ENCODE data around the gene DNAJB11.

Gene DNAJB11

GRCh38 chr3:186598108-186598784 is 27.7 kb downstream of the DNAJB11 start:
- no peak overlapping the region for H3K4me3 ChIP-seq (ENCODE audit: extremely low read depth, insufficient read depth, low read length, poor library complexity, severe bottlenecking)
- no peak overlapping the region for H3K27ac ChIP-seq (ENCODE audit: low read depth, low read length, severe bottlenecking)
- H3K9me3 ChIP-seq (ENCODE audit: control insufficient read depth, low read length) = no peaks in the 10 kb centered on the region
- no peaks in the 10 kb centered on the region for H3K36me3 ChIP-seq (ENCODE audit: control insufficient read depth, insufficient read depth, low read length)
- WGBS, 2 experiments (ENCODE audit: insufficient coverage in 2 of 2) = 88 to 89% methylated on average over 6 to 9 of the region's 11 CpGs
- H3K4me1 ChIP-seq (ENCODE audit: control insufficient read depth, insufficient read depth, low read length, poor library complexity, severe bottlenecking) = no peaks in the 10 kb centered on the region

GRCh38 chr3:186598794-186599141 is 28.2 kb downstream of the DNAJB11 start:
- no peaks in the 10 kb centered on the region for H3K9me3 ChIP-seq (ENCODE audit: control insufficient read depth, low read length)
- no peaks in the 10 kb centered on the region for H3K4me1 ChIP-seq (ENCODE audit: control insufficient read depth, insufficient read depth, low read length, poor library complexity, severe bottlenecking)
- no peak overlapping the region for H3K4me3 ChIP-seq (ENCODE audit: extremely low read depth, insufficient read depth, low read length, poor library complexity, severe bottlenecking)
- 89 to 100% methylated on average over 1 to 3 of the region's 4 CpGs for WGBS, 2 experiments (ENCODE audit: insufficient coverage in 2 of 2)
- H3K36me3 ChIP-seq (ENCODE audit: control insufficient read depth, insufficient read depth, low read length) = no peaks in the 10 kb centered on the region
- no peak overlapping the region for H3K27ac ChIP-seq (ENCODE audit: low read depth, low read length, severe bottlenecking)

GRCh38 chr3:186599142-186599784 is 28.7 kb downstream of the DNAJB11 start:
- Histone ChIP-seq H3K4me1 (ENCODE audit: control insufficient read depth, insufficient read depth, low read length, poor library complexity, severe bottlenecking) (no peaks in the 10 kb centered on the region), H3K9me3 (ENCODE audit: control insufficient read depth, low read length) (no peaks in the 10 kb centered on the region), H3K4me3 (ENCODE audit: extremely low read depth, insufficient read depth, low read length, poor library complexity, severe bottlenecking) (no peak overlapping the region), H3K36me3 (ENCODE audit: control insufficient read depth, insufficient read depth, low read length) (no peaks in the 10 kb centered on the region), H3K27ac (ENCODE audit: low read depth, low read length, severe bottlenecking) (no peak overlapping the region)
- WGBS, 2 experiments (ENCODE audit: insufficient coverage in 2 of 2) = 81 to 82% methylated on average over 7 to 9 of the region's 12 CpGs

- Histone ChIP-seq H3K4me3 (ENCODE audit: extremely low read depth, insufficient read depth, low read length, poor library complexity, severe bottlenecking) (no peak overlapping the region), H3K36me3 (ENCODE audit: control insufficient read depth, insufficient read depth, low read length) (no peaks in the 10 kb centered on the region), H3K4me1 (ENCODE audit: control insufficient read depth, insufficient read depth, low read length, poor library complexity, severe bottlenecking) (no peaks in the 10 kb centered on the region), H3K27ac (ENCODE audit: low read depth, low read length, severe bottlenecking) (no peak overlapping the region), H3K9me3 (ENCODE audit: control insufficient read depth, low read length) (no peaks in the 10 kb centered on the region)
- WGBS, 2 experiments (ENCODE audit: insufficient coverage in 2 of 2) = 92 to 100% methylated on average over 2 of the region's 2 CpGs
These were observed 29.3 kb downstream of the DNAJB11 start for GRCh38 chr3:186599785-186600166.

- Histone ChIP-seq H3K4me3 (ENCODE audit: extremely low read depth, insufficient read depth, low read length, poor library complexity, severe bottlenecking) (no peak overlapping the region), H3K36me3 (ENCODE audit: control insufficient read depth, insufficient read depth, low read length) (no peaks in the 10 kb centered on the region), H3K9me3 (ENCODE audit: control insufficient read depth, low read length) (no peaks in the 10 kb centered on the region), H3K27ac (ENCODE audit: low read depth, low read length, severe bottlenecking) (no peak overlapping the region), H3K4me1 (ENCODE audit: control insufficient read depth, insufficient read depth, low read length, poor library complexity, severe bottlenecking) (no peaks in the 10 kb centered on the region)
- WGBS, 2 experiments (ENCODE audit: insufficient coverage in 2 of 2) = 75 to 90% methylated on average over 2 to 3 of the region's 3 CpGs
These were observed 30.4 kb downstream of the DNAJB11 start for GRCh38 chr3:186600896-186601295.

- Histone ChIP-seq H3K9me3 (ENCODE audit: control insufficient read depth, low read length) (no peaks in the 10 kb centered on the region), H3K4me1 (ENCODE audit: control insufficient read depth, insufficient read depth, low read length, poor library complexity, severe bottlenecking) (no peaks in the 10 kb centered on the region), H3K36me3 (ENCODE audit: control insufficient read depth, insufficient read depth, low read length) (no peaks in the 10 kb centered on the region), H3K4me3 (ENCODE audit: extremely low read depth, insufficient read depth, low read length, poor library complexity, severe bottlenecking) (no peak overlapping the region), H3K27ac (ENCODE audit: low read depth, low read length, severe bottlenecking) (no peak overlapping the region)
- WGBS, 2 experiments (ENCODE audit: insufficient coverage in 2 of 2) = 83 to 88% methylated on average over 1 to 3 of the region's 7 CpGs
These were observed 32.6 kb downstream of the DNAJB11 start for GRCh38 chr3:186603159-186603558.

- no peak overlapping the region for H3K27ac ChIP-seq (ENCODE audit: low read depth, low read length, severe bottlenecking)
These were observed 34.6 kb downstream of the DNAJB11 start for GRCh38 chr3:186605078-186605477.

GRCh38 chr3:186605561-186606545 is 35.3 kb downstream of the DNAJB11 start:
- no peak overlapping the region for H3K4me3 ChIP-seq (ENCODE audit: extremely low read depth, insufficient read depth, low read length, poor library complexity, severe bottlenecking)
- WGBS, 2 experiments (ENCODE audit: insufficient coverage in 2 of 2) = 91 to 96% methylated on average over 4 of the region's 5 CpGs
- H3K36me3 ChIP-seq (ENCODE audit: control insufficient read depth, insufficient read depth, low read length) = no peaks in the 10 kb centered on the region
- no peaks in the 10 kb centered on the region for H3K9me3 ChIP-seq (ENCODE audit: control insufficient read depth, low read length)
- H3K4me1 ChIP-seq (ENCODE audit: control insufficient read depth, insufficient read depth, low read length, poor library complexity, severe bottlenecking) = no peaks in the 10 kb centered on the region
- no peak overlapping the region for H3K27ac ChIP-seq (ENCODE audit: low read depth, low read length, severe bottlenecking)

More at GRCh38 chr3:186605078-186605477, 34.6 kb downstream of the DNAJB11 start:
- Histone ChIP-seq H3K9me3 (ENCODE audit: control insufficient read depth, low read length) (no peaks in the 10 kb centered on the region), H3K4me3 (ENCODE audit: extremely low read depth, insufficient read depth, low read length, poor library complexity, severe bottlenecking) (no peak overlapping the region), H3K36me3 (ENCODE audit: control insufficient read depth, insufficient read depth, low read length) (no peaks in the 10 kb centered on the region), H3K4me1 (ENCODE audit: control insufficient read depth, insufficient read depth, low read length, poor library complexity, severe bottlenecking) (no peaks in the 10 kb centered on the region)

GRCh38 chr3:186608624-186609215 is 38.2 kb downstream of the DNAJB11 start:
- Histone ChIP-seq H3K27ac (ENCODE audit: low read depth, low read length, severe bottlenecking) (no peak overlapping the region), H3K36me3 (ENCODE audit: control insufficient read depth, insufficient read depth, low read length) (no peaks in the 10 kb centered on the region), H3K9me3 (ENCODE audit: control insufficient read depth, low read length) (no peaks in the 10 kb centered on the region), H3K4me1 (ENCODE audit: control insufficient read depth, insufficient read depth, low read length, poor library complexity, severe bottlenecking) (no peaks in the 10 kb centered on the region), H3K4me3 (ENCODE audit: extremely low read depth, insufficient read depth, low read length, poor library complexity, severe bottlenecking) (no peak overlapping the region)
- WGBS, 2 experiments (ENCODE audit: insufficient coverage in 2 of 2) = 92% methylated on average over 1 to 2 of the region's 2 CpGs

GRCh38 chr3:186609247-186609868 is 38.8 kb downstream of the DNAJB11 start:
- Histone ChIP-seq H3K27ac (ENCODE audit: low read depth, low read length, severe bottlenecking) (no peak overlapping the region), H3K4me3 (ENCODE audit: extremely low read depth, insufficient read depth, low read length, poor library complexity, severe bottlenecking) (no peak overlapping the region), H3K36me3 (ENCODE audit: control insufficient read depth, insufficient read depth, low read length) (no peaks in the 10 kb centered on the region), H3K4me1 (ENCODE audit: control insufficient read depth, insufficient read depth, low read length, poor library complexity, severe bottlenecking) (no peaks in the 10 kb centered on the region), H3K9me3 (ENCODE audit: control insufficient read depth, low read length) (no peaks in the 10 kb centered on the region)
- WGBS, 2 experiments (ENCODE audit: insufficient coverage in 2 of 2) = 84 to 90% methylated on average over 6 to 7 of the region's 8 CpGs

All from mesodermal cell (in vitro differentiated cells).